Stomach (tissue), 9 donors: ENCODE measurements around the gene IL36RN. TPM values are rescaled to one million over a fixed set of nuclear protein-coding genes. Genes with fewer than 3 reads are reported as not detected.

Experiments used
- DNase-seq, 2 donors: peaks; one replicate each; pipeline versions ENCODE4 v3.0.0 to v3.0.0-alpha.2; 2013 to 2019
- H3K27ac ChIP-seq, 5 donors: fragments of 200-600 bp in 4 of 5; sonication (generic) in 4 of 5; one replicate each; pipeline ENCODE4 v1.5.1; 2013 to 2019; ENCODE audit warnings: mild to moderate bottlenecking in 1 of 5, moderate library complexity in 1 of 5
- H3K27me3 ChIP-seq, 3 donors: fragments of 200-600 bp; sonication (generic); one replicate each; pipeline ENCODE4 v1.5.1; 2017 to 2019; ENCODE audit warnings: mixed run types in 1 of 3
- H3K36me3 ChIP-seq, 4 donors: fragments of 200-600 bp; sonication (generic); 1 replicate in 3 of 4; 2 replicates in 1 of 4; pipeline ENCODE4 v1.5.1; 2016 to 2019
- H3K4me1 ChIP-seq, 4 donors: fragments of 200-600 bp; sonication (generic); one replicate each; pipeline ENCODE4 v1.5.1; 2016 to 2019
- H3K4me3 ChIP-seq, 4 donors: fragments of 200-600 bp; sonication (generic) in 3 of 4; one replicate each; pipeline ENCODE4 v1.5.1; 2016 to 2019; ENCODE audit warnings: mild to moderate bottlenecking in 1 of 4
- H3K9me3 ChIP-seq, 4 donors: fragments of 200-600 bp; sonication (generic); one replicate each; pipeline ENCODE4 v1.5.1; 2016 to 2019
- CTCF ChIP-seq, 7 experiments: fragments of 450-650 bp in 4 of 7; fragments of 200-600 bp in 3 of 7; sonication (generic) in 3 of 7; IDR thresholded peaks; one replicate each; pipeline ENCODE4 v1.5.1; 2016 to 2019; ENCODE audit warnings: antibody characterized with exemption in 7 of 7, control low read depth in 2 of 7, mild to moderate bottlenecking in 1 of 7
- EP300 ChIP-seq: sonication (generic); formaldehyde crosslinking; IDR thresholded peaks from one replicate; pipeline ENCODE4 v1.6.1; 2017; ENCODE audit warnings: antibody characterized with exemption
- POLR2A ChIP-seq, 4 donors: fragments of 450-650 bp; IDR thresholded peaks; one replicate each; pipeline ENCODE4 v1.6.1; 2016; ENCODE audit warnings: antibody characterized with exemption in 4 of 4, control low read depth in 2 of 4, mild to moderate bottlenecking in 1 of 4, moderate library complexity in 1 of 4
- POLR2AphosphoS5 ChIP-seq, 3 donors: sonication (generic); formaldehyde crosslinking; IDR thresholded peaks; one replicate each; pipeline ENCODE4 v1.6.1; 2016; ENCODE audit warnings: antibody characterized with exemption in 3 of 3
- WGBS, 5 donors: extraction: QIAGEN DNeasy Blood & Tissue Kit in 3 of 5; methylation state at CpG; one replicate each; pipeline versions ENCODE4 v1.1.5 to v1.1.7; 2013 to 2018; 5-methylcytosine and 5-hydroxymethylcytosine counted together
- intact Hi-C: fragments of 100-400 bp; cut with DNase I; formaldehyde crosslinking; loops from one replicate; pipeline ENCODE4 v1.15.1; 2023; ENCODE audit warnings: low total_unique reads
- polyA plus RNA-seq, 3 donors: library from polyadenylated mRNA; stranded (reverse); fragments of 200-250 nt; gene quantifications; one replicate each; pipeline ENCODE4 v1.2.3, GENCODE V29; 2013
- total RNA-seq, 5 donors: library from RNA; depleted of rRNA; stranded (reverse); fragments of >200 nt; gene quantifications; one replicate each; pipeline versions ENCODE4 v1.1.0 to v1.2.3, GENCODE V29; 2014 to 2016
- donor health status: healthy with polysubstance abuse.
- donor health status: Bipolar disorder and iron deficiency.
- donor health status: healthy.

The IL36RN gene
- total and polyA plus RNA-seq, 8 donors = 1.8 TPM; not detected in 7

- no peaks in the 10 kb centered on the region for H3K36me3 ChIP-seq
- no peak overlapping the region for H3K4me3 ChIP-seq
- WGBS, 5 donors = 83 to 96% (median 95%) methylated on average over 2 of the region's 2 CpGs
- TF ChIP-seq CTCF (IDR thresholded peaks at IDR 0.05) (no peak), POLR2AphosphoS5 (IDR thresholded peaks at IDR 0.05) (no peak), EP300 (no peak), POLR2A (IDR thresholded peaks at IDR 0.05) (no peak)
- H3K4me1 ChIP-seq = no peaks in the 10 kb centered on the region
- no peaks in the 10 kb centered on the region for H3K27me3 ChIP-seq
- intact Hi-C loops = no loop called here
- no peaks in the 10 kb centered on the region for H3K9me3 ChIP-seq
- no peak overlapping the region for H3K27ac ChIP-seq
- DNase-seq = no peak
Measured at GRCh38 chr2:113015655-113016054, 43.3 kb upstream of the IL36RN start.

- 71 to 89% (median 76%) methylated on average over 3 of the region's 3 CpGs for WGBS, 5 donors
- no peaks in the 10 kb centered on the region for H3K4me1 ChIP-seq
- no peaks in the 10 kb centered on the region for H3K36me3 ChIP-seq
- intact Hi-C loops = no loop called here
- no peak for TF ChIP-seq POLR2AphosphoS5 (IDR thresholded peaks at IDR 0.05)
- no peak for TF ChIP-seq CTCF (IDR thresholded peaks at IDR 0.05)
- no peak for TF ChIP-seq EP300
- TF ChIP-seq POLR2A (IDR thresholded peaks at IDR 0.05) = no peak
- H3K27ac ChIP-seq = no peak overlapping the region
- no peak for DNase-seq
- no peak overlapping the region for H3K4me3 ChIP-seq
- H3K27me3 ChIP-seq = no peaks in the 10 kb centered on the region
- no peaks in the 10 kb centered on the region for H3K9me3 ChIP-seq
Measured at GRCh38 chr2:113018509-113018908, 40.5 kb upstream of the IL36RN start.

GRCh38 chr2:113021312-113021711, 37.7 kb upstream of the IL36RN start:
- WGBS, 5 donors = 52 to 78% (median 62%) methylated on average over 4 of the region's 4 CpGs
- Histone ChIP-seq H3K27ac (no peak overlapping the region), H3K27me3 (peaks cover 0 to 6% (median 0%) of the 10 kb centered on the region in 3 donors), H3K9me3 (no peaks in the 10 kb centered on the region), H3K36me3 (no peaks in the 10 kb centered on the region), H3K4me1 (no peaks in the 10 kb centered on the region), H3K4me3 (no peak overlapping the region)
- intact Hi-C loops = no loop called here
- TF ChIP-seq EP300 (no peak), CTCF (IDR thresholded peaks at IDR 0.05) (no peak), POLR2AphosphoS5 (IDR thresholded peaks at IDR 0.05) (no peak), POLR2A (IDR thresholded peaks at IDR 0.05) (no peak)
- DNase-seq = no peak

GRCh38 chr2:113024764-113025163, 34.2 kb upstream of the IL36RN start:
- Histone ChIP-seq H3K4me3 (no peak overlapping the region), H3K4me1 (no peaks in the 10 kb centered on the region), H3K27ac (no peak overlapping the region), H3K27me3 (peaks cover 0 to 24% (median 0%) of the 10 kb centered on the region in 3 donors), H3K36me3 (no peaks in the 10 kb centered on the region), H3K9me3 (no peaks in the 10 kb centered on the region)
- WGBS, 5 donors = 91 to 97% (median 97%) methylated on average over 2 of the region's 2 CpGs
- TF ChIP-seq POLR2AphosphoS5 (IDR thresholded peaks at IDR 0.05) = no peak
- no peak for TF ChIP-seq POLR2A (IDR thresholded peaks at IDR 0.05)
- no peak for TF ChIP-seq CTCF (IDR thresholded peaks at IDR 0.05)
- no peak for TF ChIP-seq EP300
- intact Hi-C loops = no loop called here
- no peak for DNase-seq
